Activated gamma-delta T cell treated with anti-CD3 and anti-CD28 coated beads, Interleukin-2, amount 50 U/mL, for 16 hours (primary cell): ENCODE results near the gene ZNF860.

ENCODE experiments used
- DNase-seq: peaks from one replicate; pipeline ENCODE4 v3.0.0-alpha.2; 2020; ENCODE audit warnings: low read depth

Gene ZNF860

DNA sequence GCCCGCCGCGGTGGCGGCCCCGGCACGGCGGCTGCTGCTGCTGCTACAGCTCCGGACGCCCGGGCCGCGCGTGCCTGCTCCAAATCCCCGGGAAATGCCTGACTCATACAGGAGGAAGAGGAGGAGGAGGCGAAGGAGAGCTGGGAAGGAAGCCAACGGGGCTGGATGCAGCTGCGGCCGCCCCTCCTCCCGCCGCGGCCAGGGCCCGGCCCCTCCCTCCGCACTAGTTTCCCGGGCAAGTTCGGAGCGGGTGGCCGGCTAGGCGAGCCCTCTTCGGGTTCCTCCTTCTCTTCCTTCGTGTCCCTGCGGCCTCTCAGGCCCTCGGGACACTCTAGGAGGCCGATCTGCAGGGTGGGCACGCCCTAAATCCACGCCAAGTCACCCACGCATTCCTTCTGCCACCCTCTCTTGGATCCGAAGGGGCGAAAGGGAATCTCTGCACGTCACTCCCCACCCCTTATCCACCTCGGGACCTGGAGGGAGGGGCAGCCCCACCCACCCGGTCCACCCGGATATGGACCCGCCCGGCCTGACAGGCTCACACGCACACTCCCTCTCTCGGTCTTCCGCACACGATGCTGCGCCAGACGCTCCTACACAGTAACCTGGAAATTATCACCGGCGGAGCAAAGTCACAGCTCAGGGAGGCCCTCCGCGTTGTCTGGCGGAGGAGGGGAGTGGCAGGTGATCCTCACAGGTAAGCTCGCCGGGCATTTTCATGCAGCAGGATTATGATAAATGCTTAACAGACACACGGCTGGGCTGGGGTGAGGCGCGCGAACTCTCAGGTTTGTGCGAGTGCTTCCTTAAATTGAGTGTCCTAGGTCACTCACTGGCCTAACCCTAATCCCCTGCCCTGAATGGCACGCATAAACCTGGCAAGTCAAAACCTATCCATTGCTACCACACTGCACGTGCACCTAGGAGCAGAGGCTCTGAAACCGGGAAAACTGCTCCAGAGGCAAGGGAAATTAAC is at the start of gene ZNF860, which contains the start of gene OSBPL10:
Gene ZNF860 (plus strand): TSS at position 545 of the 976 bp plus-strand sequence. CDS start 7,330 bp downstream, outside the sequence.
Gene OSBPL10 (minus strand): TSS at position 57 of the 976 bp plus-strand sequence. CDS start 83 bp downstream, outside the sequence.
- DNase-seq, result no peak

DNA sequence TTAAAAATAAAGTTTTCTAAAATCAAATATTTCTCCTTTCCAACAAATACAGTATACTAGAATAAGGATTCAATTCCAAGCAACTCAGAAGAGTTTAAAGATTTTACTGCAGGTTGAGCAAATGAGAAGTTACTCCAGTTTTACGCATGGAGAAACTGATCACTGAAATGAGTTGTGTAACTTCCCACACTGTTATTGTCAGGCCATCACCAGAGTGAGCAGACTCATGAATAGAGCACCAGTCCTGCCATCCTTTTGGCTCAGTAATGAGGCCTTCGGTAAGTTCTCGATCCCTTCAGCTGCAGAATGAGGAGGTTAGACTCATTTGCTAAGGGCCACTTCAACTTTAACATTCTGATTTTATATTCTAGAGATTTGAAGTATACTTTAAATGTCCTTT is 48.6 kb upstream of the ZNF860 start:
- no peak for DNase-seq

DNA sequence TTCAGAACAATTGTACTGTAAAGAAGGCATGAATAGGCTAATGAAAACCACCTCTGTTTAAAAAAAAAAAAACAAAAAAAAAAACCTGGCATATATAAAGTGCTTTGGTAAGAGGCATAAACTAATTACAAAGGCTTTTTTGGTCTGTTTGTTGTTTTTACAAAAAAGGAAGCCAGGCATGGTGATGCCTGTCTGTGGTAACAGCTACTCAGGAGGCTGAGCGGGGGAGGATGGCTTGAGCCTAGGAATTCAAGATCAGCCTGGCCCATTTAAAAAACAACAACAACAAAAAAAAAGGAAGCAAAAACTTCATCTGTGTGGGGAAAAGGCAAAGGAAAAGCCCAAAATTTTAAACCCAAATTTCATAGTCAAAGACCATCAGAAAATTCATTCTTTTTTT is 47.5 kb upstream of the ZNF860 start:
- no peak for DNase-seq

DNA sequence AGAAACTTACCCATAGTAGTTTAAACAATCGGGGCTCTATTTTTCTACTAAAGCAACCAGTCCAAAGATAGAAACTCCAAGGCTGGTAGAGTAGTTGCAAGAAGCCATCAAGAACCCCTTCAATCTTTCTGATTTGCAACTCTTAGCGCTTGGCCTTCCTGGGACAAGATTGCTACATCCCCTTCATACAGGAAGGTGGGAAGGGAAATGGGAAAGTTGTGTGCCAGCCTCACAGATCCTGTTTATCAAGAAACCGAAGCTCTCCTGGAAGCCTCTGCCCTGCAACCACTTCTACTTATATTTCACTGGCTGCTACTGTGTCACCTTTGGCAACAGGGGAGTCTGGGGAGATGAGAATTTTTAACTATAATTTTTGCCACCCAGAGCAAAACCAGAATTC is 46.7 kb upstream of the ZNF860 start:
- no peak for DNase-seq

DNA sequence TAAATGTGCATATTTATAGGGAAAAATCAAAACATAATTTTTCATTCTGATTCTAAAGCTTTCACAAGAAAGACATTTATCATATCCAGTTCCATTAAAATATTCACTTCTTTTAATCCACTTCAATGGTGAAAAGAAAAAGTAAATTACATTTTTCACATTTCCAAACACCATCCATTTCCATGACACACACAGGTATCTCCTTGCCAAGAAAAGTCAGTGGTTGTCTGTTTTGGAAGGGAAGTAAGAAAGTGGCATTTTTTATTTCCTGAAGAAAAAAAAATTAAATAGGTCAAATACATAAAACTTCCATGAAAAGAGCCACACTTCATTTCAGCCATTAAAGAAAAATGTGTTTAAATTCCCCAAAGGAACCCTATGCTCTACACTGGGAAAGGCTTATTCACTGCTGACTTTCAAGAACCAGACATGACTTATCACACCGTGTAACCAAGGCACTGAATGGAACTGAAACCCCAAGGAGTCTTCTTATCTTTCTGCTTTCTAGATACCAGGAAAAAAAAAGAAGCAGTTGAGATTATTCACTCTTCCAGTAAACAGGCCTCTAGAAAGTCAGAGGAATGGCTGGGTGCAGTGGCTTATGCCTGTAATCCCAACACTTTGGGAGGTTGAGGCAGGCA is 45.0 kb upstream of the ZNF860 start:
- no peak for DNase-seq

DNA sequence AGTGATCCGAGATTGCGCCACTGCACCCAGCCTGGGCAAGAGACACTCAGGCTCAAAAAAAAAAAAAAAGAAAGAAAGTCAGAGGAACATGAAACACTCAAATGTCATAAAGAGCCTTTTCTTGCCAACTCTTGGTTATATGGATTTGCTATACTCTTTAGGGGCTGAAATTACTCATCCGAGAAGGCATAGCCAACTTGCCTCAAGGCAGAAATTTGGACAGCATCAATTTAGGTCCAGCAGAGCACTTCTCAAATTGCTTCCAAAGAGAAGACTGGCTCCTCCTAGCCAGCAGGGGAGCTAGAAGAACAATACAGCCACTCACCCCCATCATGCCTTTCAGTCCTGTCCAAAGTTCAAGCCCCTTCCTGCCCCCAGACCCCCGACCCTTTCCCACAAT is 44.3 kb upstream of the ZNF860 start:
- DNase-seq, result no peak

DNA sequence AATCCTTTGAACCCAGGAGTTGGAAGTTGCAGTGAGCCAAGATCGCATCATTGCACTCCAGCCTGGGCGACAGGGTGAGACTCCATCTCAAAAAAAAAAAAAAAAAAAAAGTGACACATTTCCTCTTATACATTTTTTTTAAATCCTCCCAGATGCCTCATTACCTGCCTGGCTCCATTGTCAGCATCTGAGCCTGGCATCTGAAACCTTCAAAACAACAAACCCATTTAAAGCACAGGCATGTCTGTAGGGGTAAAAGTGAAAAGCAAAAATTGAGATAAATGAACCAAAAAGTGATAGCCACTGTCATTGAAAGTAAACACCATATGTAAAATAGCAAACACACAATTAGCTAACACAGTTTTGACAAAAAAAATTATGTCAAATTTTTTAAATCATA is 39.1 kb upstream of the ZNF860 start:
- DNase-seq, result no peak

DNA sequence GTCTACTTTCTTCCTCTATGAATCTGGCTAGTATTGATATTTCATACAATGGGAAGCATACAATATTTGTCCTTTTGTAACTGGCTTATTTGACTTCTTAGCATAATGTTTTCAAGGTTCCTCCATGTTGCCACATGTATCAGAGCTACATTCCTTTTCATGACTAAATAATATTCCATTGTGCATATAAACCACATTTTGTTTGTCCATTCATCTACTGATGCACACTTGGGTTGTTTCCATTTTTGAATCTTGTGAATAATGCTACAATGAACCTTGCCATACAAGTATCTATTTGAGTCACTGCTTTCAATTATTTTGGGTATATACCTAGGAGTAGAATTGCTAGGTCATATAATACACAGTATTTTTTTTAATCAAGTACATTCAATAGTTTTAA is 38.5 kb upstream of the ZNF860 start:
- DNase-seq, result no peak

DNA sequence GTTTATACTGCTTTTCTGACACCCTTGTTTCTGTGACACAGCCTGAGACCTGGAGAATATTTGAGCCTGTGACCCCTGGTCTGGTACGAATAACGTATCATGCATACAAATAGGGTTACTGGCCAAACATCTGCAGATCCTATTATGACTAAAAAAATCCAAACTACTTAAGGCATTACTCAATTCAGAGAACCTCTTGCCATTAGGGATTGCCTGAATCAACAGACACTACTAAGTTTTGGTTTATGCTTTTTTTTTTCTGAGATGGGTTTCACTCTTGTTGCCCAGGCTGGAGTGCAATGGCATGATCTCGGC is 35.9 kb upstream of the ZNF860 start:
- DNase-seq, result no peak

DNA sequence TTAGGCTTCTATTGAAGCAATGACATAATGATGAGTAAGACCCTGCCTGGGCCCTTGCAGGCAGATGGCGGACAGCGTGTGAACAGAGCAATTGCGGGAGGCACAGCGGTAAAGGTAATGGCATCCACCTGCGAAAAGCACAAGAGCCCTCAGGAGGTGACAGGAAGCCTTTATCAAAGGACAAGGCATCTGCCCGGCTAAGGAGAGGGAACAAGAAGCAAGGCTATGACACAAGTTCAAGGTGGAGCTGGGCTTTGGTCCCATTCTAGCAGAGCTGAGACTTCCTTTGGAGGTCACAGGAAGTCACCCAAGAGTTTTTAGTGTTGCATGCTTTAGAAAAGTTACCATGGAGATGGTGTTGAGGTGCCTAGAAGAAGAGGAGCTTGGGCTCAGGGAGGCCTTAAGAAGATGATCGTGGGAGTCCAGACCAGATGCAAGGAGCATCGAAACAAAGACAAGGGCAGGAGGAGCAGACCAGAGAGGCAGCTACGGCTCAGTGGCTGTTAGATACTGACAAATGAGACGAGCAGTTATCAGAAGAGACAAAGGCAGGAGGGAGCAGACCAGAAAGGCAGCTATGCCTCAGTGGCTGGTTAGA is 35.0 kb upstream of the ZNF860 start:
- DNase-seq, result no peak

DNA sequence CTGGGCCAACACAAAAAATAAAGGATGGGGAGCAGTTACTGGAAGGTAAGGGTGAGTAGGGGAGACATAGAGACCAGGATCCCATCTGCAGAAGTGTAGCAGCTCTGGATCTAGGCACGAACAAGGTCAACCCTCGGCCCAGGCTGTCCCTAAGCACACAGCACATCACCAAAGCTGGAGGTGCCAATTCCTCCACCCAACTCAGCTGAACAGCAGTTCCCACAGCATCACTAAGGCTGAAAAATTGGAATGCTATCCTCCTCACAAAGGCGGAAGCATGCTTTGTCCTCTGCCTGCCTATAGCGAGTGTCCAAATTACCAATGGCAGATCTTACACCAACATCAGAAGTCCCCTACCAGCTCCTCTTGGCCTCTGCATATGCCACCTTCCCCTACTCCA is 34.4 kb upstream of the ZNF860 start:
- no peak for DNase-seq

GRCh38 chr3:31947671-31948091 is 33.9 kb upstream of the ZNF860 start:
- DNase-seq, result no peak

DNA sequence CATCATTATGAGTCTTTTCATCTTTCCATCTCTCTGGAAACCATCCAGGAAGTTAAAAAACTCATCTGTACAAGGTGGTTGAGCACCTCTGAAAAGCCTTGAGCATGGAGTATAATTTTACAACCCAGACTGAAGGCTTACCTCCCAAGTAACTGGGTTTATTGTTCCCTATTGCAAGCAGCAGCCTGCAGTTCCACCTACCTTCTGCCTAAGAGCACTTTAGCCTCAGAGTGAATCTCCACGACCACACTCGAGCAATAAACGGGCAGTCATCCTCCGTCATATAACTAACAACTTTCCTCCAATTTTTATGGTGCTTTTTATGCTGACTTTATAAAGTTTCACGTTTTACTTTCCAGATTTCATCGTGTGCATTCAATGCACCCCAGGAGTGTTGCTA is 33.3 kb upstream of the ZNF860 start:
- no peak for DNase-seq

DNA sequence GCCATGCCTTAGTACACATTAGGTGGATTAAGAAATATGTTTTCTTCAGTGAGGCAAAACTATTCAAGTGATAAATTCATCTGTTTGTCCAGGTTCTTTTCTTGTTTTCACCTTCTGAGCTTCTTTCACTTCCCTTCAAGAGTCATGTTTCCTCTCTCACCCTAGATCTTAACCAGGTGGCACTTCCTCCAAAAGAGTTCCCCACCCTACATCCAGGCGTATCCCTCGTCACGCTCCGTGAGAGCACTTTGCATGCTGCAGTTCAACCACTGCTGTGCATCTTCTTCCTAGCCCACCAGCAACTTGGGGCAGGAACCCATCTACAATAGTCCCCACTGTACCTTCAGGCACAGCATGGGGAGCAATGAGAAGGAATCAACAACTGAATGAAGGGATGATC is 29.3 kb upstream of the ZNF860 start:
- DNase-seq, result no peak

- no peak for DNase-seq
These were observed 28.5 kb upstream of the ZNF860 start for GRCh38 chr3:31953091-31953490.

DNA sequence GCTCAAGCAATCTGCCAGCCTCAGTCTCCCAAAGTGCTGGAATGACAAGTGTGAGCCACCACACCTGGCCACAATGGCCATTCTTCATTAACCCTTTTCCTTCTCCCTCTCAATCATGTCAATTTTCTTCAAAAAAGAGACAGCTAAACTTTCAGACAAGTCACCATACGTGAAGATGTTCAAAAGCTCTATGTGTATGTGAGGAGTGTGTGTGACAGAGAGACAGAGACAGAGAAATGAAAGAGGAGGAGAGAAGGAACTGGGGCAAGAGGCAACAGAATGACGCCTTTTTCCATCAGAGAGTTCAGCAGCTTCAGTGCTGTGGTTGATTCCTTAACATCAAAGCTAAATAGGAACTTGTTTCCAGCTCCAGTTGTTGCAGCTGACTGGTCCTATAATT is 27.9 kb upstream of the ZNF860 start:
- no peak for DNase-seq

GRCh38 chr3:31955581-31955980 is 26.0 kb upstream of the ZNF860 start:
- DNase-seq, result no peak

DNA sequence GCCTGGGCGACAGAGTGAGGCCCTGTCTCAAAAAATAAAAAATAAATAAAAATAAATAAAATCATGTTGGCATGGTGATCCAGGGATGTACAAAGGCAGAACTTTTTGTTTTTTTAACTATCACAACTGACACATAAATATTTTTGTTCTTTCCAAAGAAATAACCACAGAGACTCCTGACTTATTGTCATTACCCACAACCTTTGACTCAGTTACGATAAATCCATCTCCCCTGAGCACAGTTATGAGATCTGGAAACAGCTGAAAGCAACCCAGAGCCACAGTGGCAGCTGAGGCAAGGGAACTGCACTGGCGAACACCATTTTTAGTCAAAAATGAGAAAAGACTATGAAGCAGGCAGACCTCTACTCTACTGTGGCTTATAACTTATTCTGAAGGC is 24.4 kb upstream of the ZNF860 start:
- no peak for DNase-seq

DNA sequence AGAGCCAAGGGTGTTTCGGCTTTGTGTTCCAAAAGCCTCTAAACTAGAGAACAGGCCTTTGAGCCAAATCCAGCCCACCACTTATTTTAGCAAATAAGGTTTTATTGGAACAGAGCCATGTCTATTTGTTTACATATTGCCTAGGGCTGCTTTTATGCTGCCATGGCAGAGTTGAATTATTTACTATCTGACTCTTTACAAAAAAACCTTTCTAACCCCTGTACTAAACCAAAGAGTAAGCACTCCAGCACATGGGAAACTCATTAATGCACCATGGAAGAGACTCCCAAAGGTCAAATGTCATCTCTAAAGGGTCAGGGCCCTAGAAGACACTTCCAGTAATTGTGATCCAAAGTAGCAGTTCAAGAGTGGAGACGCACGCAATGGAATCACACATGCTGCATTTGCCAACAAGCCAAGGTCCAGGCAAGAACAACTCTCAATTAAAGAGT is 22.8 kb upstream of the ZNF860 start:
- DNase-seq, result no peak

- DNase-seq, result no peak
These were observed 22.3 kb upstream of the ZNF860 start for GRCh38 chr3:31959251-31959650.

DNA sequence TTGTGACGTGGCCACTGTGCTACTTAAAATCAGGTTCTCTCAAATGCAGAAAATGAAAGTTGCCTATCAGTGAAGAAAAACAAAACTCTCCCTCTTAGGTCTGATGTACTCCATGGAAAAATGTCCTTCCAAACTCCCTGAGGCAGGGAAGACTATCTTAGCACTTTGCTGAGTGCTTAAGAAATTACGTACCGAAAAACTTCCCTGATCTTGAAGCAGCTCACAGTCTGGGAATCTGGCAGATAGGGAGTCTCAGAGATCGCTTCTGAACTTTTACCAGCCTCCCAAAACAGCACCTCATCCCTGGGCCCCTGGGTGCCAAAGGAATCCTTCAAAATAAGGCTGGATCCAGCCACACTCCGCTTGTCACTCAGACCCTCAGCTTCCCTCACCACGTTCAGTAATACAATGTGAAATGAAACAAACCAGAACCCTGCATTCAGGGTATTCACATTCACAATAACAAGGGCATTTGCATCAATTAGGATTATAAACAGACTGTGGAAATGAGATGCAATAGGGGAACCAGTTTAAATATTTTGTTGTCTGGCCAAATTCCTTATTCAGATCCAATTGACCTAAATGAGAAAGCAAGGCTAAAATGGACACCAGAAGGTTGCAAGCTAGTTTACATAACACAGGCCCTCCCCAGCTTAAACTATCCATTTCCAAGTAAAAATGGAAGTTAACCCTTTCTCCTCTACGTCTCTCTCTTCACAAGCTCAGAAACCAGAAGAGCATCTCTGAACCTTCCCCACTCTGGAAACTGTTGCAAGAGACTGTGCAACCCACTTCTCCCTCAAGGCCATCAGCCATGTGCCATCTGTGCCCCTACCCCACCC is 21.4 kb upstream of the ZNF860 start:
- no peak for DNase-seq
